Measurements from ENCODE around the gene PNMA6E.

The PNMA6E gene

DNA sequence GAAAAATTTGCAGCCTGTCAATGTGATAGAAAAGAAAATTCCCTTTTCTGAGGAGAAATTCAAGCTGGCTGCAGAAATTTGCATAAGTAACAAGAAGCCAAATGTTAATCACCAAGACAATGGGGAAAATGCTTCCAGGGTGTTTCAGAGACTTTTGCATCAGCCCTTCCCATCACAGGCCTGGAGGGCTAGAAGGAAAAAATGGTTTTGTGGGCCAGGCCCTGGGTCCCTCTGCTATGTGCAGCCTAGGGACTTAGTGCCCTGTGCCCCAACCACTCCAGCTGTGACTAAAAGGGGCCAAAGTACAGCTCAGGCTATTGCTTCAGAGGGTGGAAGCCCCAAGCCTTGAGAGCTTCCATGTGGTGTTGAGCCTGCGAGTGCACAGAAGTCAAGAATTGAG lies 43.3 kb downstream of the PNMA6E start:
- no peaks in the 10 kb centered on the region for H3F3A ChIP-seq (ENCODE audit: insufficient read depth)
- H2AFZ ChIP-seq (ENCODE audit: low read depth, low read length, severe bottlenecking): no peak overlapping the region
- H3K9me2 ChIP-seq (replicated peaks; ENCODE audit: insufficient read depth, low read length): no peaks in the 10 kb centered on the region
- H3K27me3 ChIP-seq (ENCODE audit: low read length): no peaks in the 10 kb centered on the region
- H4K20me1 ChIP-seq (ENCODE audit: low read depth, low read length): no peaks in the 10 kb centered on the region
- H3K4me2 ChIP-seq (ENCODE audit: low read depth, low read length, poor library complexity, severe bottlenecking): no peak overlapping the region
- H3K27ac ChIP-seq (ENCODE audit: low read depth, low read length): no peak overlapping the region
- H3K36me3 ChIP-seq (ENCODE audit: low read length): no peaks in the 10 kb centered on the region
- H3K9ac ChIP-seq (ENCODE audit: low read length): no peak overlapping the region
- H3K4me3 ChIP-seq (ENCODE audit: insufficient read depth, low read length, poor library complexity, severe bottlenecking): no peak overlapping the region
- no peaks in the 10 kb centered on the region for H3K9me3 ChIP-seq (ENCODE audit: insufficient read depth, low read length)
- TF ChIP-seq, protein P1, sequence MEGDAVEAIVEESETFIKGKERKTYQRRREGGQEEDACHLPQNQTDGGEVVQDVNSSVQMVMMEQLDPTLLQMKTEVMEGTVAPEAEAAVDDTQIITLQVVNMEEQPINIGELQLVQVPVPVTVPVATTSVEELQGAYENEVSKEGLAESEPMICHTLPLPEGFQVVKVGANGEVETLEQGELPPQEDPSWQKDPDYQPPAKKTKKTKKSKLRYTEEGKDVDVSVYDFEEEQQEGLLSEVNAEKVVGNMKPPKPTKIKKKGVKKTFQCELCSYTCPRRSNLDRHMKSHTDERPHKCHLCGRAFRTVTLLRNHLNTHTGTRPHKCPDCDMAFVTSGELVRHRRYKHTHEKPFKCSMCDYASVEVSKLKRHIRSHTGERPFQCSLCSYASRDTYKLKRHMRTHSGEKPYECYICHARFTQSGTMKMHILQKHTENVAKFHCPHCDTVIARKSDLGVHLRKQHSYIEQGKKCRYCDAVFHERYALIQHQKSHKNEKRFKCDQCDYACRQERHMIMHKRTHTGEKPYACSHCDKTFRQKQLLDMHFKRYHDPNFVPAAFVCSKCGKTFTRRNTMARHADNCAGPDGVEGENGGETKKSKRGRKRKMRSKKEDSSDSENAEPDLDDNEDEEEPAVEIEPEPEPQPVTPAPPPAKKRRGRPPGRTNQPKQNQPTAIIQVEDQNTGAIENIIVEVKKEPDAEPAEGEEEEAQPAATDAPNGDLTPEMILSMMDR (IDR thresholded peaks at IDR 0.05; ENCODE audit: insufficient read depth, low read length, poor library complexity, severe bottlenecking): no peak
- no peak for TF ChIP-seq EZH2phosphoT487 (conservative IDR thresholded peaks at IDR 0.05; ENCODE audit: low read length)
- no peaks in the 10 kb centered on the region for H3K79me2 ChIP-seq (ENCODE audit: insufficient read depth, low read length)

DNA sequence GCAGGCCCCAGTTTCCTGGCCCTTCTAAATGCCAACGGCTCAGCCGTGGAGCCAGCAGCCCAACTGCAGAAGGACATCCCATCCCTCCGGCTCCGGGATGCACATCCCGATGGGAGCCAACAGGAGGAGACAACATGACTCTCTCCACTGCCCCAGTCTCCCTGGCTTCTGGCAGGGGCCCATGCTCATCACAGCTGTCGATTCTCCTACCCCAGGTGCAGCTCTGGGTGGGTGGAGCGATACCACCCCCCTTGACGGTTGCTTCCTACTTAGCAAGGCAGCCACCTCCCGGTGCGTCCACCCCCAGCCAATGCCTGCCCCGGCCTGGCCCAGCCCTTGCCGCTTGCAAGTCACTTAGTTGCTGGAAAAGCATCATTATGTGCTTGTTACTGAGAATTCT lies 47.7 kb downstream of the PNMA6E start:
- no peak overlapping the region for H3K27ac ChIP-seq (ENCODE audit: low read depth, low read length)
- H3K9ac ChIP-seq (ENCODE audit: low read length): no peak overlapping the region
- no peaks in the 10 kb centered on the region for H3K79me2 ChIP-seq (ENCODE audit: insufficient read depth, low read length)
- no peaks in the 10 kb centered on the region for H3K9me3 ChIP-seq (ENCODE audit: insufficient read depth, low read length)
- no peak overlapping the region for H2AFZ ChIP-seq (ENCODE audit: low read depth, low read length, severe bottlenecking)
- TF ChIP-seq, protein P1 (IDR thresholded peaks at IDR 0.05; ENCODE audit: insufficient read depth, low read length, poor library complexity, severe bottlenecking): no peak
- no peak for TF ChIP-seq EZH2phosphoT487 (conservative IDR thresholded peaks at IDR 0.05; ENCODE audit: low read length)
- no peak overlapping the region for H3K4me3 ChIP-seq (ENCODE audit: insufficient read depth, low read length, poor library complexity, severe bottlenecking)
- no peaks in the 10 kb centered on the region for H3K36me3 ChIP-seq (ENCODE audit: low read length)
- no peaks in the 10 kb centered on the region for H3F3A ChIP-seq (ENCODE audit: insufficient read depth)
- no peaks in the 10 kb centered on the region for H3K27me3 ChIP-seq (ENCODE audit: low read length)
- no peaks in the 10 kb centered on the region for H3K9me2 ChIP-seq (replicated peaks; ENCODE audit: insufficient read depth, low read length)
- H3K4me2 ChIP-seq (ENCODE audit: low read depth, low read length, poor library complexity, severe bottlenecking): no peak overlapping the region
- no peaks in the 10 kb centered on the region for H4K20me1 ChIP-seq (ENCODE audit: low read depth, low read length)

DNA sequence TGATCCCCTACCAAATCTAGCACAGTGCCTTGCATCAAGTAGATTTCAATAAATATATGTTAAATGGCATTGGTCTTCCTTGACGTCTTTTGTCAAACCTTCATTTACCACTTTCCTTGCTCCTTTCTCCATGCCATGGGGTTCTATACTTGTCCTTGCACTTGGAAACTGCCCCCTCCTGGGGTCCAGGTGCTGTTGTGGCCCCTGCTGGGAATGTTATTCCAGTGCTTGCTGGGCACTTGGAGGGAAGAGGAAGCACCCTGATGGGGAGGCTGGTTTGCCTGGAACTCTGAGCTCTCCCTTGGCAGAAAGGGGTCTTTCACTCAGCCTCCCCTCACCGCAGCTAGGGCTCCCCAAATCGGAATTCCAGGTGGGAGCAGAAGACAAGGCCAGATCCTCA lies 48.3 kb downstream of the PNMA6E start:
- Histone ChIP-seq H3K4me2 (ENCODE audit: low read depth, low read length, poor library complexity, severe bottlenecking) (no peak overlapping the region), H3K79me2 (ENCODE audit: insufficient read depth, low read length) (no peaks in the 10 kb centered on the region), H3K9me2 (replicated peaks; ENCODE audit: insufficient read depth, low read length) (no peaks in the 10 kb centered on the region), H3K36me3 (ENCODE audit: low read length) (no peaks in the 10 kb centered on the region), H3K9me3 (ENCODE audit: insufficient read depth, low read length) (no peaks in the 10 kb centered on the region), H2AFZ (ENCODE audit: low read depth, low read length, severe bottlenecking) (no peak overlapping the region), H4K20me1 (ENCODE audit: low read depth, low read length) (no peaks in the 10 kb centered on the region), H3K4me3 (ENCODE audit: insufficient read depth, low read length, poor library complexity, severe bottlenecking) (no peak overlapping the region), H3K27me3 (ENCODE audit: low read length) (no peaks in the 10 kb centered on the region), H3K9ac (ENCODE audit: low read length) (no peak overlapping the region), H3F3A (ENCODE audit: insufficient read depth) (no peaks in the 10 kb centered on the region), H3K27ac (ENCODE audit: low read depth, low read length) (no peak overlapping the region)
- TF ChIP-seq EZH2phosphoT487 (conservative IDR thresholded peaks at IDR 0.05; ENCODE audit: low read length): no peak
- TF ChIP-seq, protein P1 (IDR thresholded peaks at IDR 0.05; ENCODE audit: insufficient read depth, low read length, poor library complexity, severe bottlenecking): no peak

All from SU-DHL-6 (cell line).